Measurements from ENCODE around the gene TTC28. TPM values are rescaled to one million over a fixed set of nuclear protein-coding genes. Genes with fewer than 3 reads are reported as not detected.

TTC28 gene
- total RNA-seq, 1 experiment from 2014 or later = 0.12 TPM

DNA sequence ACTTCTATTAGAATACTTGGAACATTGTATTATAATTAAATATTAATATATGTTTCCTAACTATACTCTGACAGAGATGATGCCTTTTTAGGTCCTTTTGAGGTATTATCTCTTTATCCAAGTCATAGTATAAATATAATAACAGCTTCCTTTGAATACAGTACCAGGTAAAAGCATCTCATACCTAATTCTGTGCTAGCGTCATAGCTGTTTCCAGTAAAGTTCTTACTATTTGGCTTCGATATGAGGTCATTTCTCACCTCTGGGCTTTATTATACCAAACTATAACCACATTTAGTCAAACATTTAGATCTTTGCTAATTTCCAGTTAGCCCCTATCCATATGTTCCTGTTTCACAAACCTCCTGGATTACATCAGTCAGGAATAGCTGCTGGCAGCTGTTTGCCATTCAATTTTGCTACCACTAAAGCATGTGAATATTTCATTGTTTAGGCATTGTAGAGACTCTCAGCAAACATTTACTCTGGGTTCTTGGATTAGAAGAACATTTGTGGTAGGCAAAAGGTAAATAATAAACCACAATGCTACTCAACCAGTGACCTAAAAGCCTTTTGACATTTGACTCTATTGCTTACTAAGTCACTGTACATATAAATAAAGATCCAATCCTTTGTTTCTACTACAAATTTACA is 255.1 kb downstream of the TTC28 start:
- ChIA-PET POLR2A (no interaction called here), CTCF (no interaction called here), RAD21 (ENCODE audit: low non-redundant PET in 1 of 2, low total read pairs in 2 of 2, uncharacterized antibody in 2 of 2, unreplicated experiment in 2 of 2) (no interaction called here)
- no peaks in the 10 kb centered on the region for H3K36me3 ChIP-seq (ENCODE audit: control insufficient read depth in 1 of 2, insufficient read depth in 2 of 2, low read length in 2 of 2)
- H3K4me1 ChIP-seq (ENCODE audit: control insufficient read depth in 1 of 2, insufficient read depth in 2 of 2, low read length in 2 of 2) = no peaks in the 10 kb centered on the region
- no peaks in the 10 kb centered on the region for H3K79me2 ChIP-seq (ENCODE audit: insufficient read depth, low read length)
- ATAC-seq = no peak
- no peak overlapping the region for H3K27ac ChIP-seq (ENCODE audit: low read depth, low read length)
- H3K9ac ChIP-seq (ENCODE audit: low read length) = no peak overlapping the region
- H3K27me3 ChIP-seq (ENCODE audit: insufficient read depth, low read length) = peaks cover 42% of the 10 kb centered on the region
- intact Hi-C loops (cut with micrococcal nuclease) = no loop called here
- no peaks in the 10 kb centered on the region for H3K9me2 ChIP-seq (ENCODE audit: insufficient read depth)
- no peak overlapping the region for H3K4me2 ChIP-seq (ENCODE audit: low read length)
- no peaks in the 10 kb centered on the region for H3K9me3 ChIP-seq (ENCODE audit: control insufficient read depth in 1 of 2, insufficient read depth in 1 of 2, low read depth in 1 of 2, low read length in 2 of 2)
- no peaks in the 10 kb centered on the region for H4K20me1 ChIP-seq (ENCODE audit: insufficient read depth)
- TF ChIP-seq ELF1 (IDR thresholded peaks at IDR 0.05; ENCODE audit: borderline replicate concordance, low read depth) = no peak
- no peak for TF ChIP-seq EZH2phosphoT487 (IDR thresholded peaks at IDR 0.05; ENCODE audit: borderline replicate concordance)
- no peak for TF ChIP-seq FOSL1 (IDR thresholded peaks at IDR 0.05; ENCODE audit: low read depth)
- TF ChIP-seq YY1 (IDR thresholded peaks at IDR 0.05; ENCODE audit: extremely low read depth, insufficient replicate concordance, low read depth, low read length) = no peak
- TF ChIP-seq ZNF274 (IDR thresholded peaks at IDR 0.05; ENCODE audit: low read depth, low read length) = no peak
- no peak for TF ChIP-seq SIN3A (IDR thresholded peaks at IDR 0.05; ENCODE audit: low read depth)
- TF ChIP-seq, protein P1, sequence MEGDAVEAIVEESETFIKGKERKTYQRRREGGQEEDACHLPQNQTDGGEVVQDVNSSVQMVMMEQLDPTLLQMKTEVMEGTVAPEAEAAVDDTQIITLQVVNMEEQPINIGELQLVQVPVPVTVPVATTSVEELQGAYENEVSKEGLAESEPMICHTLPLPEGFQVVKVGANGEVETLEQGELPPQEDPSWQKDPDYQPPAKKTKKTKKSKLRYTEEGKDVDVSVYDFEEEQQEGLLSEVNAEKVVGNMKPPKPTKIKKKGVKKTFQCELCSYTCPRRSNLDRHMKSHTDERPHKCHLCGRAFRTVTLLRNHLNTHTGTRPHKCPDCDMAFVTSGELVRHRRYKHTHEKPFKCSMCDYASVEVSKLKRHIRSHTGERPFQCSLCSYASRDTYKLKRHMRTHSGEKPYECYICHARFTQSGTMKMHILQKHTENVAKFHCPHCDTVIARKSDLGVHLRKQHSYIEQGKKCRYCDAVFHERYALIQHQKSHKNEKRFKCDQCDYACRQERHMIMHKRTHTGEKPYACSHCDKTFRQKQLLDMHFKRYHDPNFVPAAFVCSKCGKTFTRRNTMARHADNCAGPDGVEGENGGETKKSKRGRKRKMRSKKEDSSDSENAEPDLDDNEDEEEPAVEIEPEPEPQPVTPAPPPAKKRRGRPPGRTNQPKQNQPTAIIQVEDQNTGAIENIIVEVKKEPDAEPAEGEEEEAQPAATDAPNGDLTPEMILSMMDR (IDR thresholded peaks at IDR 0.05 in 2 of 3, conservative IDR thresholded peaks at IDR 0.05 in 1 of 3; ENCODE audit: borderline replicate concordance in 1 of 3, insufficient read depth in 1 of 3, low read depth in 2 of 3, low read length in 2 of 3) = no peak
- no peak for TF ChIP-seq SP1 (IDR thresholded peaks at IDR 0.05; ENCODE audit: low read depth)
- no peak for TF ChIP-seq EGR1 (IDR thresholded peaks at IDR 0.05; ENCODE audit: low read depth)
- no peak for TF ChIP-seq SRF (IDR thresholded peaks at IDR 0.05; ENCODE audit: low read depth)
- no peak for TF ChIP-seq POLR2A (IDR thresholded peaks at IDR 0.05; ENCODE audit: borderline replicate concordance, extremely low read depth, insufficient read depth, insufficient read length)
- TF ChIP-seq TCF7L2 (IDR thresholded peaks at IDR 0.05; ENCODE audit: borderline replicate concordance, extremely low read depth, insufficient read depth, insufficient read length) = no peak
- no TSS peak for BruUV-seq (replicated peaks)
- no peak for DNase-seq (ENCODE audit: low read depth, low spot score)
- H3K4me3 ChIP-seq (replicated peaks in 1 of 2; ENCODE audit: low read depth in 1 of 2, low read length in 2 of 2) = no peak overlapping the region
- no peak overlapping the region for H2AFZ ChIP-seq (ENCODE audit: low read depth, low read length, poor library complexity, severe bottlenecking)
